ENCODE data around the gene BTBD9. TPM values are rescaled to one million over a fixed set of nuclear protein-coding genes. Genes with fewer than 3 reads are reported as not detected.

The BTBD9 gene
- total and polyA plus RNA-seq, 2 donors: 2.9 to 4.2 TPM

- DNase-seq (ENCODE audit: low read depth in 6 of 9, low spot score in 9 of 9): no peak
- Histone ChIP-seq H3K36me3 (ENCODE audit: control insufficient read depth in 2 of 2, insufficient read depth in 2 of 2, low read length in 1 of 2) (peaks cover 0 to 4% of the 10 kb centered on the region in 2 donors), H3K9me3 (ENCODE audit: control insufficient read depth in 2 of 2, insufficient read depth in 1 of 2, low read length in 1 of 2) (no peaks in the 10 kb centered on the region), H3K4me1 (ENCODE audit: control insufficient read depth in 2 of 2, insufficient read depth in 2 of 2, low read length in 2 of 2) (no peaks in the 10 kb centered on the region), H3K27ac (ENCODE audit: low read depth in 1 of 2, low read length in 1 of 2) (no peak overlapping the region), H3K27me3 (ENCODE audit: control insufficient read depth in 2 of 2, insufficient read depth in 1 of 2, low read length in 1 of 2) (no peaks in the 10 kb centered on the region), H3K4me3 (ENCODE audit: low read length in 2 of 2) (no peak overlapping the region)
- WGBS: 98% methylated on average over 1 of the region's 1 CpG
These were observed 50.4 kb downstream of the BTBD9 start for GRCh38 chr6:38589367-38589720.

GRCh38 chr6:38588631-38589366, 50.9 kb downstream of the BTBD9 start:
- no peaks in the 10 kb centered on the region for H3K4me1 ChIP-seq (ENCODE audit: control insufficient read depth in 2 of 2, insufficient read depth in 2 of 2, low read length in 2 of 2)
- no peaks in the 10 kb centered on the region for H3K27me3 ChIP-seq (ENCODE audit: control insufficient read depth in 2 of 2, insufficient read depth in 1 of 2, low read length in 1 of 2)
- H3K4me3 ChIP-seq (ENCODE audit: low read length in 2 of 2): no peak overlapping the region
- peaks cover 0 to 4% of the 10 kb centered on the region in 2 donors for H3K36me3 ChIP-seq (ENCODE audit: control insufficient read depth in 2 of 2, insufficient read depth in 2 of 2, low read length in 1 of 2)
- WGBS: 96% methylated on average over 2 of the region's 2 CpGs
- DNase-seq (ENCODE audit: low read depth in 6 of 9, low spot score in 9 of 9): no peak
- no peak overlapping the region for H3K27ac ChIP-seq (ENCODE audit: low read depth in 1 of 2, low read length in 1 of 2)
- H3K9me3 ChIP-seq (ENCODE audit: control insufficient read depth in 2 of 2, insufficient read depth in 1 of 2, low read length in 1 of 2): no peaks in the 10 kb centered on the region

- Histone ChIP-seq H3K27me3 (ENCODE audit: control insufficient read depth in 2 of 2, insufficient read depth in 1 of 2, low read length in 1 of 2) (no peaks in the 10 kb centered on the region), H3K36me3 (ENCODE audit: control insufficient read depth in 2 of 2, insufficient read depth in 2 of 2, low read length in 1 of 2) (peaks cover 0 to 4% of the 10 kb centered on the region in 2 donors), H3K4me3 (ENCODE audit: low read length in 2 of 2) (no peak overlapping the region), H3K27ac (ENCODE audit: low read depth in 1 of 2, low read length in 1 of 2) (no peak overlapping the region), H3K4me1 (ENCODE audit: control insufficient read depth in 2 of 2, insufficient read depth in 2 of 2, low read length in 2 of 2) (no peaks in the 10 kb centered on the region), H3K9me3 (ENCODE audit: control insufficient read depth in 2 of 2, insufficient read depth in 1 of 2, low read length in 1 of 2) (no peaks in the 10 kb centered on the region)
- WGBS: 98% methylated on average over 6 of the region's 6 CpGs
- no peak for DNase-seq (ENCODE audit: low read depth in 6 of 9, low spot score in 9 of 9)
These were observed 51.9 kb downstream of the BTBD9 start for GRCh38 chr6:38587766-38588362.

GRCh38 chr6:38586992-38587391, 52.7 kb downstream of the BTBD9 start:
- no peaks in the 10 kb centered on the region for H3K36me3 ChIP-seq (ENCODE audit: control insufficient read depth in 2 of 2, insufficient read depth in 2 of 2, low read length in 1 of 2)
- no peak overlapping the region for H3K27ac ChIP-seq (ENCODE audit: low read depth in 1 of 2, low read length in 1 of 2)
- H3K4me3 ChIP-seq (ENCODE audit: low read length in 2 of 2): no peak overlapping the region
- H3K27me3 ChIP-seq (ENCODE audit: control insufficient read depth in 2 of 2, insufficient read depth in 1 of 2, low read length in 1 of 2): no peaks in the 10 kb centered on the region
- DNase-seq (ENCODE audit: low read depth in 6 of 9, low spot score in 9 of 9): no peak
- 99% methylated on average over 6 of the region's 6 CpGs for WGBS
- no peaks in the 10 kb centered on the region for H3K4me1 ChIP-seq (ENCODE audit: control insufficient read depth in 2 of 2, insufficient read depth in 2 of 2, low read length in 2 of 2)
- H3K9me3 ChIP-seq (ENCODE audit: control insufficient read depth in 2 of 2, insufficient read depth in 1 of 2, low read length in 1 of 2): no peaks in the 10 kb centered on the region

GRCh38 chr6:38584731-38585130, 55.0 kb downstream of the BTBD9 start:
- H3K4me1 ChIP-seq (ENCODE audit: control insufficient read depth in 2 of 2, insufficient read depth in 2 of 2, low read length in 2 of 2): no peaks in the 10 kb centered on the region
- H3K27ac ChIP-seq (ENCODE audit: low read depth in 1 of 2, low read length in 1 of 2): no peak overlapping the region
- no peaks in the 10 kb centered on the region for H3K36me3 ChIP-seq (ENCODE audit: control insufficient read depth in 2 of 2, insufficient read depth in 2 of 2, low read length in 1 of 2)
- DNase-seq (ENCODE audit: low read depth in 6 of 9, low spot score in 9 of 9): no peak
- H3K4me3 ChIP-seq (ENCODE audit: low read length in 2 of 2): no peak overlapping the region
- no peaks in the 10 kb centered on the region for H3K27me3 ChIP-seq (ENCODE audit: control insufficient read depth in 2 of 2, insufficient read depth in 1 of 2, low read length in 1 of 2)
- no peaks in the 10 kb centered on the region for H3K9me3 ChIP-seq (ENCODE audit: control insufficient read depth in 2 of 2, insufficient read depth in 1 of 2, low read length in 1 of 2)
- WGBS: 95% methylated on average over 2 of the region's 2 CpGs

GRCh38 chr6:38583523-38583922, 56.2 kb downstream of the BTBD9 start:
- Histone ChIP-seq H3K4me1 (ENCODE audit: control insufficient read depth in 2 of 2, insufficient read depth in 2 of 2, low read length in 2 of 2) (no peaks in the 10 kb centered on the region), H3K27me3 (ENCODE audit: control insufficient read depth in 2 of 2, insufficient read depth in 1 of 2, low read length in 1 of 2) (no peaks in the 10 kb centered on the region), H3K4me3 (ENCODE audit: low read length in 2 of 2) (no peak overlapping the region), H3K27ac (ENCODE audit: low read depth in 1 of 2, low read length in 1 of 2) (no peak overlapping the region), H3K9me3 (ENCODE audit: control insufficient read depth in 2 of 2, insufficient read depth in 1 of 2, low read length in 1 of 2) (no peaks in the 10 kb centered on the region), H3K36me3 (ENCODE audit: control insufficient read depth in 2 of 2, insufficient read depth in 2 of 2, low read length in 1 of 2) (peaks cover 0 to 4% of the 10 kb centered on the region in 2 donors)
- WGBS: 100% methylated on average over 1 of the region's 1 CpG
- no peak for DNase-seq (ENCODE audit: low read depth in 6 of 9, low spot score in 9 of 9)

- DNase-seq (ENCODE audit: low read depth in 6 of 9, low spot score in 9 of 9): no peak
- 99% methylated on average over 6 of the region's 6 CpGs for WGBS
These were observed 59.7 kb downstream of the BTBD9 start for GRCh38 chr6:38580030-38580429.

GRCh38 chr6:38579010-38579628, 60.6 kb downstream of the BTBD9 start:
- no peak for DNase-seq (ENCODE audit: low read depth in 6 of 9, low spot score in 9 of 9)
- Histone ChIP-seq H3K4me1 (ENCODE audit: control insufficient read depth in 2 of 2, insufficient read depth in 2 of 2, low read length in 2 of 2) (no peaks in the 10 kb centered on the region), H3K27ac (ENCODE audit: low read depth in 1 of 2, low read length in 1 of 2) (no peak overlapping the region), H3K4me3 (ENCODE audit: low read length in 2 of 2) (no peak overlapping the region), H3K36me3 (ENCODE audit: control insufficient read depth in 2 of 2, insufficient read depth in 2 of 2, low read length in 1 of 2) (peaks cover 0 to 4% of the 10 kb centered on the region in 2 donors), H3K9me3 (ENCODE audit: control insufficient read depth in 2 of 2, insufficient read depth in 1 of 2, low read length in 1 of 2) (no peaks in the 10 kb centered on the region), H3K27me3 (ENCODE audit: control insufficient read depth in 2 of 2, insufficient read depth in 1 of 2, low read length in 1 of 2) (no peaks in the 10 kb centered on the region)

More at GRCh38 chr6:38580030-38580429, 59.7 kb downstream of the BTBD9 start:
- H3K27me3 ChIP-seq (ENCODE audit: control insufficient read depth in 2 of 2, insufficient read depth in 1 of 2, low read length in 1 of 2): no peaks in the 10 kb centered on the region
- no peak overlapping the region for H3K4me3 ChIP-seq (ENCODE audit: low read length in 2 of 2)
- peaks cover 0 to 4% of the 10 kb centered on the region in 2 donors for H3K36me3 ChIP-seq (ENCODE audit: control insufficient read depth in 2 of 2, insufficient read depth in 2 of 2, low read length in 1 of 2)
- no peaks in the 10 kb centered on the region for H3K9me3 ChIP-seq (ENCODE audit: control insufficient read depth in 2 of 2, insufficient read depth in 1 of 2, low read length in 1 of 2)
- no peak overlapping the region for H3K27ac ChIP-seq (ENCODE audit: low read depth in 1 of 2, low read length in 1 of 2)
- H3K4me1 ChIP-seq (ENCODE audit: control insufficient read depth in 2 of 2, insufficient read depth in 2 of 2, low read length in 2 of 2): no peaks in the 10 kb centered on the region

- 90% methylated on average over 6 of the region's 6 CpGs for WGBS
- peaks cover 0 to 4% of the 10 kb centered on the region in 2 donors for H3K36me3 ChIP-seq (ENCODE audit: control insufficient read depth in 2 of 2, insufficient read depth in 2 of 2, low read length in 1 of 2)
- no peaks in the 10 kb centered on the region for H3K27me3 ChIP-seq (ENCODE audit: control insufficient read depth in 2 of 2, insufficient read depth in 1 of 2, low read length in 1 of 2)
- no peak for DNase-seq (ENCODE audit: low read depth in 6 of 9, low spot score in 9 of 9)
- no peak overlapping the region for H3K27ac ChIP-seq (ENCODE audit: low read depth in 1 of 2, low read length in 1 of 2)
- H3K4me3 ChIP-seq (ENCODE audit: low read length in 2 of 2): no peak overlapping the region
- H3K9me3 ChIP-seq (ENCODE audit: control insufficient read depth in 2 of 2, insufficient read depth in 1 of 2, low read length in 1 of 2): no peaks in the 10 kb centered on the region
- no peaks in the 10 kb centered on the region for H3K4me1 ChIP-seq (ENCODE audit: control insufficient read depth in 2 of 2, insufficient read depth in 2 of 2, low read length in 2 of 2)
These were observed 61.7 kb downstream of the BTBD9 start for GRCh38 chr6:38578075-38578474.

All from thymus (tissue), 11 donors.